ENCODE data around the gene PHLPP1.

DNA sequence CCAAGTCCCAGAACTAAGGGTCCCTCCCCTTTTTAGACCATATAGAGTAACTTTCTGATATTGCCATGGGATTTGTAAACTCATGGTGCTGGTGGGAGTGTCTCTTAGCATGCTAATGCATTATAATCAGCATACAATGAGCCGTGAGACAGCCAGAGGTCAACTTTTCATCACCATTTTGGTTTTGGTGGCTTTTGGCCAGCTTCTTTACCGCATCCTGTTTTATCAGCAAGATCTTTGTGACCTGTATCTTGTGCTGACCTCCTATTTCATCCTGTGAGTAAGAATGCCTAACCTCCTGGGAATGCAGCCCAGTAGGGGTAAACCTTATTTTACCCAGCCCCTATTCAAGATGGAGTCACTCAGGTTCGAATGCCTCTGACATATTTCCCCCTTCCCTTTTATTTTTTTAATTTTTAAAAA is 148.2 kb downstream of the PHLPP1 start:
- TF ChIP-seq POLR2A (IDR thresholded peaks at IDR 0.05; ENCODE audit: low read length) (no peak), GATA1 (IDR thresholded peaks at IDR 0.05; ENCODE audit: low read depth, low read length) (no peak)
